Measurements from ENCODE around the gene PKM. TPM values are rescaled to one million over a fixed set of nuclear protein-coding genes. Genes with fewer than 3 reads are reported as not detected.

The PKM gene
- total and polyA plus RNA-seq, 9 of the 15 experiments (the other 6 are each of a cell fraction or from before 2014, with no cell fraction given): 140 to 825 (median 383) TPM

- 85% methylated on average over 5 of the region's 5 CpGs for WGBS (ENCODE audit: insufficient coverage, low coverage, missing lambda C conversion rate)
- Histone ChIP-seq H3K27me3 (ENCODE audit: control insufficient read depth in 2 of 2, insufficient read depth in 2 of 2, low read length in 2 of 2) (no peaks in the 10 kb centered on the region), H2AFZ (ENCODE audit: low read depth, low read length) (no peak overlapping the region), H3K4me2 (ENCODE audit: insufficient read depth, low read length) (no peak overlapping the region), H3K36me3 (ENCODE audit: control insufficient read depth, insufficient read depth, low read length) (peaks cover 91% of the 10 kb centered on the region), H3K9ac (ENCODE audit: insufficient read depth in 1 of 2, low read depth in 2 of 2, low read length in 2 of 2) (no peak overlapping the region), H4K20me1 (replicated peaks; ENCODE audit: control insufficient read depth, insufficient read depth, low read length) (no peaks in the 10 kb centered on the region), H3K9me3 (replicated peaks; ENCODE audit: control insufficient read depth, insufficient read depth, low read depth, low read length) (no peaks in the 10 kb centered on the region), H3K27ac (ENCODE audit: extremely low read depth, low read depth, low read length) (no peak overlapping the region), H3K79me2 (ENCODE audit: control insufficient read depth, insufficient read depth, low read length) (no peaks in the 10 kb centered on the region), H3K4me1 (replicated peaks in 1 of 2; ENCODE audit: control insufficient read depth in 2 of 2, insufficient read depth in 2 of 2, low read length in 2 of 2) (no peaks in the 10 kb centered on the region), H3K9me1 (ENCODE audit: control insufficient read depth, insufficient read depth, low read length) (no peaks in the 10 kb centered on the region), H3K4me3 (no peak overlapping the region)
- ATAC-seq (no peak), DNase-seq (ENCODE audit: extremely low read depth in 1 of 4, low spot score in 3 of 4) (no peak), FAIRE-seq (no peak)
- no TSS peak for BruUV-seq (replicated peaks)
- in situ Hi-C loops (cut with MboI): no loop called here
- POLR2A ChIA-PET: interaction anchor here (1.4 kb wide), 1 partner anchor 34 kb away, joined by 3 read pairs; the partner anchor contains the start of gene PKM
- TF ChIP-seq NKRF (IDR thresholded peaks at IDR 0.05; ENCODE audit: borderline replicate concordance) (no peak), ZKSCAN1 (IDR thresholded peaks at IDR 0.05; ENCODE audit: low read depth, low read length) (no peak), ZKSCAN8 (CRISPR knock-in tag; IDR thresholded peaks at IDR 0.05) (no peak), KDM5B (IDR thresholded peaks at IDR 0.05; ENCODE audit: insufficient replicate concordance, low read depth, low read length) (no peak), C11orf30 (IDR thresholded peaks at IDR 0.05; ENCODE audit: low read depth) (no peak), ZNF518B (CRISPR knock-in tag; IDR thresholded peaks at IDR 0.05) (no peak), CHD4 (IDR thresholded peaks at IDR 0.05; ENCODE audit: insufficient read depth, insufficient replicate concordance, low read depth, low read length, poor library complexity, severe bottlenecking) (no peak), STAT5B (CRISPR knock-in tag; IDR thresholded peaks at IDR 0.05) (no peak), NFXL1 (CRISPR knock-in tag; IDR thresholded peaks at IDR 0.05) (no peak)
- intact Hi-C loops (cut with micrococcal nuclease): no loop called here
- CTCF ChIA-PET (ENCODE audit: low intra/inter-chr PET ratio): no interaction called here
Observed at GRCh38 chr15:72265031-72265430, 34.0 kb upstream of the PKM start.
